Left renal pelvis (tissue), 4 donors: Measurements from ENCODE around the gene EFNA1. TPM values are rescaled to one million over a fixed set of nuclear protein-coding genes. Genes with fewer than 3 reads are reported as not detected.

Experiments
- DNase-seq, 4 donors: peaks; one replicate each; pipeline ENCODE4 v3.0.0-alpha.2; 2013; ENCODE audit warnings: low read depth in 4 of 4, low spot score in 3 of 4
- polyA plus RNA-seq, 4 donors: library from polyadenylated mRNA; unstranded; fragments of 120-200 nt; gene quantifications; one replicate each; pipeline ENCODE4 v1.2.1, GENCODE V29; 2013; ENCODE audit not compliant: insufficient read length in 4 of 4

Gene EFNA1
- 10 to 100 TPM; 23.7 to 69.5 (median 63.0) TPM for polyA plus RNA-seq

DNA sequence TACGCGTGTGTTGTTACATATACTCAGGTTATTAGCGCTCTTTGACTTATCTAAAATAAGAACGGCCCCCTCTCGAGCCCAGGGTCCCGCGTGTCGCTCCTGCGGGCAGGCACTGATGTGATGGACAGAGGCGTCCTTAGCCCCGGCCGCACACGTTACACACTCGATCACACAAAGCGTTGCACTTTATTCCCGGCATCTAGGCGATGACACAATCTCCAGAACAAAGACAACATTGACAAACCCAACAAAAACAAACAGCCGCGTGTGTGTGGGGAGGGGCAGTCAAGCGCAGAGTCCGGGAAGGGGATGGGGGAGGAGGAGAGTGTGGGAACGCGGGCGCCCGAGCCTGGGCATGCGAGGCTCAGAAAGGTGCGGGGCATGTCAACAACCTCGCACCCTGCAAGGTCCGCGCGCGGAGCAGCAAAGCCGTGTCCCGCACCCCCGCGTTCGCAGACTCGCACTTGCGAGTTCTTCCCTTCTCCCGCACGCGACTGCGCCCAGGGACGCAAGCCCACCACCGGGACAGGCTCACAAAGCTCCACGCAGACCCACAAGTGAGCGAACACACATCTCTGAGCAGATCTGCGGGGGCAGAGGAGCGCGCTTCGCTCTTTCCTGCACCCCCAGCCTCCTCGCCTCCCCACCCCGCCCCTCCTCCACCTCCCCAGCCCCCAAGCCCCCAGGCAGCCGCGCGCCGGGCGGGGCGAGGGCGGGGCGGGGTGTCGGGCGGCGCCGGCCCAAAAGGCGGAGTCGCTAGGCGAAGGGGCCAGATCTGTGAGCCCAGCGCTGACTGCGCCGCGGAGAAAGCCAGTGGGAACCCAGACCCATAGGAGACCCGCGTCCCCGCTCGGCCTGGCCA lies at the start of gene EFNA1:
Gene EFNA1 (plus strand): TSS at position 772 of the 862 bp plus-strand sequence. CDS start 102 bp downstream, outside the sequence.
- no peak for DNase-seq

- no peak for DNase-seq
Measured at GRCh38 chr1:155078469-155079209, 49.0 kb upstream of the EFNA1 start, which contains the start of gene EFNA3. EFNA3 (plus strand) TSS chr1:155078837; CDS start chr1:155078942, 105 bp downstream.

DNA sequence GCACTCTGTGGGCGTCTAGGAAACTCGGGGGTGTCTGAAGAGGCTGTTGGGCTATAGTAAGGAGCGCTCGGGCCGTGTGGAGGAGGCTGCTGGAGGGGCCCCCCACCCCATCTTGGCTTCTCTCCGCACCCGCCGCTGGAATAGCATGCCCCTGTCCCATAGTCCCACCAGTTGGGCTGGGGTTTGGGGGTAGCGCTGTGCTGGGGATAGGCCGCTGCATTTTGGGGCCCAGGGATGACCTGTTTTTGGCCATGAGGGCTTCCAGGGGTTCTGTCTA lies 48.5 kb upstream of the EFNA1 start:
- no peak for DNase-seq

GRCh38 chr1:155079487-155080311 lies 48.0 kb upstream of the EFNA1 start:
- no peak for DNase-seq

DNA sequence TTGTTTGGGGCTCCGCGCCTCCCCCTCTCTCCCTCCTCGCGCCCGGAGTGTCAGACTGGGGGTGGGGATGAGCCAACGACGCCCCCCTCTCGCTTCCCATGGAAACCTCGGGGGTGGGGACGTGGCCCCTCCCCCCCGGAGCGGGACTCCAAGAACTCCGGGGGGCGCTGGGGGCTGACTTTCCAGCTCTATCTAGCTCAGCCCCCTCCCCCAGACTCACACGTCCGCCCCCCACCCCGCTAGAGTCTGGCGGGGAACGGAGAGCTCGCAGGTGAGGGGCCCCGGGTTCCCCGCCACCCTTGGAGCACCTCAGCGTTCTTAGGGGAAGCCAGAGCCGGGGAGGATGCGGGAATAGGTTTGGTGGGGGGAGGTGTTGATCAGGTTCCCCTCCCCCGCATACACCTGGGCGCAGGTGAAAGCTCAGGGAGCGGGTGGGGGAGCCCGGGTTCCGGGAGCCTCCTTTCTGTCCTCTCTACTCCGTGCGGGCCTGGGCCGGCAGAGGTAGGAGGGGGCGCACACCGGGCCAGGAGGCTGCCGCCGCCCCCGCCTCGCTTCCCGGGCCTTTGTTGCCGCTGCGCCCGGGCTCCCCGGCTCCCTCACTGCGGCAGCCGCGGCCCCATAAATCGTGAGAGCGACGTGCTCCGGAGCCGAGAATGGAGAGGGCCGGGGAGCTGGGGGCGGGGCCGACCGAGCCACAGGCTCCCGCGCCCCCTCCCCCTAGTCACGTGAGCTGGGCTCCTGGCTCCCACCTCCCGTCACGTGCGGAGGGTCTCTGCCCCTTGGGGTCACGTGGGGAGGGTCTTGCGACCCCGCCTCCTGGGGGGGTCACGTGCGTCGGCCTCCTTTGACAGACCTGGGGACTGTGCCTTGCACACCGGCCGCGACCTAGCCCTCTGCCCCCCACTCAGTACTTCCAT lies 47.1 kb upstream of the EFNA1 start:
- peak in 1 of 4 donors; percentile 71 for DNase-seq

DNA sequence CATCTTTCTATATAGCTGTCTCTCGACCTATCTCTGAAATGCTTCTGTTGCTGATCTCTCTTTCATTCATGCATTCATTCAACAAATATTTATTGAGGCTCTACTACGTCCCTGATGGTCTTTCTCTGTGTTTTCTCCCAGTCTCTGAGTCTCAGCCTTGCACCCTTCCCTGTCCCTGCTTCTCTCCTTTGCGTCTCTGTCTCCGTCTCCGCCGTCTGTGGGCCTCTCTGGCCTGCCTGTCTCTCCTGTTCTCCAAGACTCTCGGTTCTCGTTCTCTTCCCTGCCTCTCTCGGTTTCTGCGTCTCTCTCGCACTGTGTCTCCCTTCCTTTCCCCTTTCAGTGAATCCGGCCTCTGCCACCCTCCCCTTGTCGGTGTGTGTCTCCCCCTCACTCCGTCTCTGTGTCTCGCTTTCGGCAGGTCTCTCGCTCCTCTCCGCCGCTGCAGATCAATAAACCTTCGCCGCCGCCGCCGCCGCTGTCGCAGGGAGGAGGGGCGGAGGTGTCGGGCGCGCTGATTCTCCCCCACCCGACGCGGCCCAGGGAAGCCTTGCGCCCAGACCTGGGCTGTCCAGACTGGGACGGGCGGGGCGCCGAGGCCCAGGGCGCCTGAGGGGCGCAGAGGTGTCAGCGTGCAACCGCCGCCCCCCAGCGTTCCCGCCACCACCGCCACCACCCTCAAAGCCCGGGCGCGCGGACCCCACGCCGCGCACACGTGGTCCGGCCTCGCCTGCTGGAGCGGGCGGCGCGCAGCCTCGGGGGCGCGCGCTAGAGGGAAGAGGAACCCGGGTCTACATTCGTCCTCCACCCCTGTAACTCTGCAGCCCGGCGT lies 46.0 kb upstream of the EFNA1 start:
- DNase-seq, result no peak

- no peak for DNase-seq
Measured at GRCh38 chr1:155082301-155083051, 45.2 kb upstream of the EFNA1 start.

GRCh38 chr1:155083052-155083541 lies 44.6 kb upstream of the EFNA1 start:
- DNase-seq, result no peak

DNA sequence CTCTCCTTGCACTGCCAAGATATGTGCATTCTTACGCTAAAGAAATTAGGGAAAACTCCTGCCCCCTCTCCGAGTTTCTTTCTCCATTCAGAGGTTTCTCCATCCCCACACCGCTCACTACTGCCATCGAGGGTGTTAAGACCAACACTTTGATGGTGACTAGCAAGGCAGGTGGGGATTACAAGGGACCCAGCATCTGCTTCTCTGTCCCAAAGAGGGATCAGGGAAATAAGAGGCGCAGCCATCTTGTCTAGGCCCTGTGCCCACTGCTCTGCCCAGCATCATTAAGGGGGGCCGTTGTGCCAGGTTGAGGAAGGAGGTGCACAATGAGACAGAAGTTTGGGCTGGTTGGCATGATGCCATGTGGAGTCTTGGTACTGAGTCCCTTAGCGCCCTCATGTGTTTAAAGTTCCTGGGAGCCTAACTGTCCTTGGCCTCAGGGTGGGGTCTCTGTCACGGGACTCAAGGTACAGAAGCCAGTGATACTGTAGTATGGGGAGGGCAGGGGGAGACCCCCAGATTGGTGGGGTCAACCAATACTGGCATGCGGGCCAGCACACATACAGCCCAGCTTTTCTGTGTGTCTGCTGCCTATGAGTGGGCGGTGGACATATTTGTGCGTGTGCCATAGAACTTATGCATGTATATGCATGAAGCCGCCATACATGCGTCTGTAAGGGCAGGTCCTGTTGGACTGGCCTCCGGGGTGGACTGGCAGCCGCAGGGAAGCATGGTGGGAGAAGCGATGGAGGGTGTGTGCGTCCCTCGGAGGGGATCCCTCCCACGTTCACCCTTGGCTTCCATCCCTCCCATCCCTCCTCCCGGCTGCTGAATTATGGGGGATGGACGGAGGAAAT lies 43.6 kb upstream of the EFNA1 start:
- DNase-seq, result no peak

GRCh38 chr1:155084722-155085503 lies 42.8 kb upstream of the EFNA1 start:
- DNase-seq, result peak; percentile 93 to 96 (median 94)

- no peak for DNase-seq
Measured at GRCh38 chr1:155085504-155086127, 42.1 kb upstream of the EFNA1 start.

DNA sequence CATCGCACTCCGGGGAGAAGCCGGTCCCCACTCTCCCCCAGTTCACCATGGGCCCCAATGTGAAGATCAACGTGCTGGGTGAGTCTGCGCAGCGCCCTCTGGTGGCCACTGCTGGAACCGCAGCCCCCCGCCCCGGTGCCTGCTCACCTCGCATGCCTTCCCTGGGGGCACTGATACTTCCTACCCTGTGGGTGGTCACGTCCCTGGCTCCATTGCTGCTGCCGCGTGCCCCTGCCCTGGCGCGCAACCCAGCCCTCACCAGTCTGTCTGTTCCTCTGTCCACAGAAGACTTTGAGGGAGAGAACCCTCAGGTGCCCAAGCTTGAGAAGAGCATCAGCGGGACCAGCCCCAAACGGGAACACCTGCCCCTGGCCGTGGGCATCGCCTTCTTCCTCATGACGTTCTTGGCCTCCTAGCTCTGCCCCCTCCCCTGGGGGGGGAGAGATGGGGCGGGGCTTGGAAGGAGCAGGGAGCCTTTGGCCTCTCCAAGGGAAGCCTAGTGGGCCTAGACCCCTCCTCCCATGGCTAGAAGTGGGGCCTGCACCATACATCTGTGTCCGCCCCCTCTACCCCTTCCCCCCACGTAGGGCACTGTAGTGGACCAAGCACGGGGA lies 41.4 kb upstream of the EFNA1 start:
- DNase-seq, result no peak

DNA sequence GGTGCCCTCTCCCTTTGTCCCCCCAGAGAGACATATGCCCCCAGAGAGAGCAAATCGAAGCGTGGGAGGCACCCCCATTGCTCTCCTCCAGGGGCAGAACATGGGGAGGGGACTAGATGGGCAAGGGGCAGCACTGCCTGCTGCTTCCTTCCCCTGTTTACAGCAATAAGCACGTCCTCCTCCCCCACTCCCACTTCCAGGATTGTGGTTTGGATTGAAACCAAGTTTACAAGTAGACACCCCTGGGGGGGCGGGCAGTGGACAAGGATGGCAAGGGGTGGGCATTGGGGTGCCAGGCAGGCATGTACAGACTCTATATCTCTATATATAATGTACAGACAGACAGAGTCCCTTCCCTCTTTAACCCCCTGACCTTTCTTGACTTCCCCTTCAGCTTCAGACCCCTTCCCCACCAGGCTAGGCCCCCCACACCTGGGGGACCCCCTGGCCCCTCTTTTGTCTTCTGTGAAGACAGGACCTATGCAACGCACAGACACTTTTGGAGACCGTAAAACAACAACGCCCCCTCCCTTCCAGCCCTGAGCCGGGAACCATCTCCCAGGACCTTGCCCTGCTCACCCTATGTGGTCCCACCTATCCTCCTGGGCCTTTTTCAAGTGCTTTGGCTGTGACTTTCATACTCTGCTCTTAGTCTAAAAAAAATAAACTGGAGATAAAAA lies 40.7 kb upstream of the EFNA1 start:
- no peak for DNase-seq

- no peak for DNase-seq
Measured at GRCh38 chr1:155091071-155092051, 36.3 kb upstream of the EFNA1 start.
